NCI-H446 (cell line): Measurements from ENCODE around the gene OAS2.
A peak's percentile ranks its signal among the peaks of the same experiment; 100 is the strongest.
"Not testable (repeated sequence)": the region's sequence is repeated elsewhere in the genome, so short reads cannot be mapped to it uniquely, and the experiment has no call there.

Experiments
- DNase-seq, 2 experiments: peaks; one replicate each; lab custom pipeline; 2025; lab: John Stamatoyannopoulos, UW

The OAS2 gene

DNA sequence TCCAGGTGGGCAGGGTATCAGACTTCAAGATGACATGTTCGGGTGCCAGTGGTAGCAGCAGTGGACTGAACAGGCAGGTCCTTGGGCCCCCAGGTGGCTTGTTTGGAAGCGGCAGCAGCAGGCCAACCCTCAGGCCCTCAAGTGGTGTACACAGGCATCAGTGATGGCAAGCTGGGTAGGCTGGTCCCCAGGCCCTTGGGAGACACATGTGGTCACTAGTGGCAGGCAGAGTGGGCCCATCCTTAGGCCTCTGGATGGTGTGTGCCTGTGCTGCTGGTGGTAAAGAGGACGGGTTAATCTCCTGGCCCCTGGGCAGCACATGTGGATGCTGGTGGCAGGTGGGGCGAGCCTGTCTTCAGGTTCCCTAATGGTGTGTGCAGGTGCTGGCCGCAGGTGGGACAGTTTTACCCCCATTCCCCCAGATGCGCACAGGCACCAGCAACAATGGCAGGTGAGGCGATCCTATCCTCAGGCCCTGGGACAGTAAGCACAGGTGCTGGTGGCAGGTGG is 8.0 kb downstream of the OAS2 start:
- no peak for DNase-seq

DNA sequence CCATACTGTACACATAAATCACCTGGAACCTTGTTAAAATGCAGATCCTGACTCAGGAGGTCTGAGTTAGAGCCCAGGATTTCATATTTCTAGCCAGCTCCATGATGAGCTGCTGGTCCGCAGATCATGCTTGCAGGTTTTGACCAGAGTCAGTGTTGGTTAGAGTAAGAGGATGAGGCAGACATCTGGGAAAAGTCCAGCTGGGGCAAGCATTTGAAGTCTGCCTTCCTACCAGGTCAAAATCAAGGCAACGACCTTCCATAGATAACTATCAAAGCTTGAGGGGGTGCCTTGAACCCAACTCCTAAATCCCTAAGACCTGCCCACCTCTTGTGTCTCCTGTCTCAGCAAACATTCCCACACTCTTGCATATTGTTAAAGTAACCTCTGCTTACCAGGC is 9.2 kb downstream of the OAS2 start:
- DNase-seq = no peak

DNA sequence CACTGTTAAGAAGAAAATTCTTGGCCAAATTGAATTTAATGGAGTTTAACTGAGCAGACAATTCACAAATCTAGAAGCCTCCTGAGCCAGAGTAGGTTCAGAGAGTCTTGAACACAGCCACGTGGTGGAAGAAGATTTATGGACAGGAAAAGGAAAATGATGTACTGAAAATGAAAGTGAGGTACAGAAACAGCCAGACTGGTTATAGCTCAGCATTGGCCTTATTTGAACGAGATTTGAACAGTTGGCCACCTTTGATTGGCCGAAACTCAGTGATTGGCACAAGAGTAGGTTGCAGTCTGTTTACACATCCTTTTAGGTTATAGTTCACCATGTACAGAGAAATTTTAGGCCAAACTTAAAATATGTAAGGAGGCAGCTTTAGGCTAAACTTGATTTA is 9.9 kb downstream of the OAS2 start:
- DNase-seq = no peak

DNA sequence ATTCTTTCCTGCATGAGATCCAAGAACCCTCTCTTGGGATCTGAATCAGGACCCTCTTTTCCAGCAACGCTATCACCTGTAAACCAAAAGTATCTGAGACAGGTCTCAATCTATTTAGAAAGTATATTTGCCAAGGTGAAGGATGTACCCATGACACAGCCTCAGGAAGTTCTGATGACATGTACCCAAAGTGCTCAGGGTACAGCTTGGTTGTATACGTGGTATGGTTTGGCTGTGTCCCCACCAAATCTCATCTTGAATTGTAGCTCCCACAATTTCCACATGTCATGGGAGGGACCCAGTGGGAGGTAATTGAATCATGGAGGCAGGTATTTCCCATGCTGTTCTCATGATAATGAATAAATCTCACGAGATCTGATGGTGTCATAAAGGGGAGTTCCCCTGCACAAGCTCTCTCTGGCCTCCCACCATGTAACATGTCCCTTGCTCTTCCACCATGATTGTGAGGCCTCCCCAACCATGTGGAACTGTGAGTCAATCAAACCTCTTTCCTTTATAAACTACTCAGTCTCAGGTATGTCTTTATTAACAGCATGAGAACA is 10.6 kb downstream of the OAS2 start:
- DNase-seq = not testable (repeated sequence)

DNA sequence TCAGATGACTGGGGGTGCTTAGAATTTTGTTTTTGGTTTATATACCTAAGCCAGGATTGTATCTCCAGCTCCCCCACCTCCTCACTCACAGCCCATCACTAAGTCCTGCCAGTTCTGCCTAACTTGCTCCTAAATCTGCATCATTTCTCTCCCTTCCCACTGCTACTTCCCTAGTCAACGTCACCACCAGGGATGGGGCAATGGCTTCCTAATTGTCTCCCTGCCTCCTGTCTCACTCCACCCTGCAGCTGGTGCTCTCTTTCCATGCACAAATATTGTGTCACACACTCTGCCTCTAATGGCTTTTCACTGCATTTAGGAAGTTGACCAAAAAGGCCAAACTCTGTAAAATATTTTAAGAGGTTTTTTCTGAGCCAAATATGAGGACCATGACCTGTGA is 11.5 kb downstream of the OAS2 start:
- DNase-seq = no peak

DNA sequence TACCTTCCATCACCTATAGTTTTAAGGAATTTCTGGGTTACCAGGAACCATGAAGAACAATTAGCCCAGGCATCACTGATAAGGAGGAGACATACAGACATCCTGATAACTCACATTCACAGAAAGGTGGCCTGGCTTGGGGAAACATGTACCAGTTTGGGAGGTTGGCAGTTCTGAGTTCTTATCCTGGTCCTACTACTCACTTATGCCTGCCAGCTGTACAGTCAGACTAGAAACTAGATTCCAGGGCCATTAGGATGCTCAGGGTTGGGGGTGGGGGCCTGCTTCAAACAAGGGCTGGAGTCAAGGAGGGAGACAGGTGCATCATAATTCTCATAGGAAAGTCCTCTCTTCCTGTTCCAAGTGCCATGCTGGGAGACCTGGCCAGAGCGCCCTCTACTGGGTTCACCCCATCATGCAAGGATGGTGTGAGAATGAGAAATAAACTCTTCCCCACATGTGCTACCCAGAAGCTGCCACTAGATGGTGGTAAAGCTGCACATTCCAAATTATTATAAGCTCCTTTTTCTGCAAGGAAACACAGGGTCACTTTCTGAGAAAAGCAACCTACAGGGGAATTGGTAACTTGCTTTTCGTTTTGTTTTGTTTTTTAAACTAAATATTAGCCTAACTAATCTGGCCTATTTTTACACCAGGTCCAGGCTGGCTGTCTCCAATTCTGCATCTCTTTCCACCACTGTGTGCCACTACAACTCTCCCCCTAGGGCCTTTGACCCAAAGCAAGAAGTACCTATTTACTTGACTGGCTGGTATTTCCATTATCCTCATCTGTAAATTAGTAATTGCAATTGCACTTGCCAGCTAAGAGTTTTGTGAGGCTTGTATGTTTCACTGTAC is 14.5 kb downstream of the OAS2 start:
- DNase-seq = peak in 1 of 2 experiments; percentile 34

DNA sequence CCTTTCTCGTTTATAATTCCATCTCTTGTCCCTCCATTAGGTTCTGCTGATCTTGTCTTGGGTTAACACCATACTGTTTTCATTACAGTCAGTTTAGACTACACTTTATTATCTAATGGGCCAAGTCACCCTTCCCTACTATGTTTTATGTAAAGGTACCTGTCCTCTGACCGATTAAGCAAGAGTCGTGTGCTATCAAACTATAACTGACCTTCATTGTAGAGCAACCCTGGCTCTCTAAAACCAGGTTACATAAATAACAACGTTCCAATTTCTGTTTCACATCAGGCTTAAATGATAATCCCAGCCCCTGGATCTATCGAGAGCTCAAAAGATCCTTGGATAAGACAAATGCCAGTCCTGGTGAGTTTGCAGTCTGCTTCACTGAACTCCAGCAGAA is 16.7 kb downstream of the OAS2 start:
- DNase-seq = no peak

DNA sequence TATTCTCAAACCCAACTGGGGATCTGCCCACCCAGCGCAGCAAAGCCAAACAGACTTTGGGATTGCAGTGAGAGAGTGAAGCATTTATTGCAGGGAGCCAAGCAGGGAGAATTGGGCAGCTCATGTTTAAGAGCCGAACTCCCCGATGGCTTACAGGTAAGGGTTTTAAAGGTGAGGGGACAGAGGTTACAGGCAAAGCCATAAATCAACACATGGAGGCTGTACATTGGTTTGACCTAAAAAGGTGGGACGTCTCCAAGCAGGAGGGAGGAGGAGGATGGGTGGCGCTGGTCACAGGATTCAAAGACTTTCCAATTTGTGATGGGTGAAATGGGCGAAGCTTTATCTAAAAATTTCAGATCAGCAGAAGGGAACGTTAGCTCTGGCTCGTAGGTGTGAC is 18.2 kb downstream of the OAS2 start:
- no peak for DNase-seq

DNA sequence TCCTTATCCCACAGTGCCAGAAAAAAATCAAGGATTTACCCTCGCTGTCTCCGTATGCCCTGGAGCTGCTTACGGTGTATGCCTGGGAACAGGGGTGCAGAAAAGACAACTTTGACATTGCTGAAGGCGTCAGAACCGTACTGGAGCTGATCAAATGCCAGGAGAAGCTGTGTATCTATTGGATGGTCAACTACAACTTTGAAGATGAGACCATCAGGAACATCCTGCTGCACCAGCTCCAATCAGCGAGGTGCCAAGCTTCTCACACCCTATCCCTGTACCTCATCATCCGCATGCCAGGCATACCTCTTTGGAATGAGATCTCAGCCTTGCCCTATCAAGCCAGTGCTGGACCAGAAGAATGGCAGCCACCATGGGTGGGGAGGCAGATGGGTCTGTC is 19.2 kb downstream of the OAS2 start:
- no peak for DNase-seq

DNA sequence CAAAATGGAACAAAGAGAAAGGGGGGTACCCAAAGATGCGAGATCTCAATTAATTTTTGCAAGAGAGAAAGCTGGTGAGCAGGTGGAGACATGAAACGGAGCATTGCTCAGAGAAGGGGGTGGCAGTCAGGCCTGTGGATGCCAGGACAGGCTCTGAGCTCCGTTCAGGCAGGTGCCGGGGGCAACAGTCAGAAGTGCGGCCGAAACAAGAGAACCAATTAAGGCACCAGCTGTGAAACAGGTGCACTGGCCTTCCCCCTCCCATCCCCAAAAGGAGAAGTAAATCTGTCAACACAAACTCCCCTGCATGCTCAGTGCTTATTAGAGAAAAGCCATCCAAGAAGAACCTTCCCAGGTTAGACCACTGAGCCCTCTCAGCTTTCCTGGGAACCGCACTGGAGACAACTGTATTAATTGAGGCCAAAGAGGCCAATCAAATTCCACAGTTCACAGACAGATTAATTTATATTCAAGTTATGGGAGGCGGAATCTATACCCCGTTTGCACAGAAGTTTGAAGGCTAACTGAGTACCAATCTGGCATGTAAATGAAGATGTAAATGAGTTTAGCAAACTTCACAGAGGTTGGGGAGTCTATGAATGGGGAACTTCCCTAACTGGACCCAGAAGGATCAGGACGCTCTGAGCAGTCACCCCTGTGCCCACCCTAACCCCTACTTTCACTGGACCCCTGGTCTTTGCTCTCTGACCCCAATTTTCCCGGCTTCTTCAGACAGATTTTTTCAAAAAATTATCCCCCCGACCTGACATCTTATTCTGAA is 20.9 kb downstream of the OAS2 start:
- no peak for DNase-seq

DNA sequence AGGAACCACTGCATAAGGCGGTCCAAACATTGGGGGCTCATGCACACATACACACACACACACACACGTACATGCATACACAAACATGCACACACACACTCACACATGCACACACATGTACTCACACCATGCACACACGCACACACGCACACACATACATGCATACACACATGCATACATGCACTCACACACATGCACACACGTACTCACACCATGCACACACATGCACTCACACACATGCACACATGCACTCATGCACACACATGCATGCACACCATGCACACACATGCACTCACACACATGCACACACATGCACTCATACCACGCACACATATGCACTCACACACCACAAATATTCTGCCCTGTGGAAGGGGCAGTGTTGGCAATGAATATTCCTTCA is 22.1 kb downstream of the OAS2 start:
- no peak for DNase-seq

DNA sequence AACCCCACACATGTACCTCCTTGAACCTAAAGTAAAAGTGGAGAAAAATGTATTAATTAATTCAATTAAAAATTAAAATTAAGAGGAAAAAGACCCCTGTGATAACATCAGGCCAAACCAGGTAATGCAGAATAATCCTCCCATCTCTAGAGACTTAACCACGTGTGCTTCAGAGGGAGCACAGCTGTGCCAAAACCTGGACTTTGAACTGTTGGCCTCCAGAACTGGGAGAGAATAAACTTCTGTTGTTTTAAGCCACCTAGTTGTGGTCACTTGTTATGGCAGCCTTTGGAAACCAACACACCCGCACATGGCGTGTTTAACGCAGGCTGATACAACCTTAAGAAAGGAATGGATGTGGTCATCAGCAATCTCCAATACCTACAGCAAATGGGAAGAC is 23.8 kb downstream of the OAS2 start:
- DNase-seq = no peak

DNA sequence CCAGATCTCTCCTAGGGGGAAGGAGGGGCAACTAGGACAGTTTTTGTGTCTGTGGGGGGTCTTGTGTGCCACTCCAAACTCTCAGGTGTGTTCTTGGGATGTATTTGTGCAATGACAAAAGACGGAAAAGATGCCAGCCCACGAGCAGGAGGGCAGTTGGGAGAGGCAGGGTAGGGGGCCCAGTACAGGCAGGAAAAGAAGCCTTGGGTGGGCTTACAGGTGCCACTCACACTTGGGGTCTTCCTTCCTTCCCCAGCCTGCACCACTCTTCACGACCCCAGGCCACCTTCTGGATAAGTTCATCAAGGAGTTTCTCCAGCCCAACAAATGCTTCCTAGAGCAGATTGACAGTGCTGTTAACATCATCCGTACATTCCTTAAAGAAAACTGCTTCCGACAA is 24.4 kb downstream of the OAS2 start:
- DNase-seq = no peak

DNA sequence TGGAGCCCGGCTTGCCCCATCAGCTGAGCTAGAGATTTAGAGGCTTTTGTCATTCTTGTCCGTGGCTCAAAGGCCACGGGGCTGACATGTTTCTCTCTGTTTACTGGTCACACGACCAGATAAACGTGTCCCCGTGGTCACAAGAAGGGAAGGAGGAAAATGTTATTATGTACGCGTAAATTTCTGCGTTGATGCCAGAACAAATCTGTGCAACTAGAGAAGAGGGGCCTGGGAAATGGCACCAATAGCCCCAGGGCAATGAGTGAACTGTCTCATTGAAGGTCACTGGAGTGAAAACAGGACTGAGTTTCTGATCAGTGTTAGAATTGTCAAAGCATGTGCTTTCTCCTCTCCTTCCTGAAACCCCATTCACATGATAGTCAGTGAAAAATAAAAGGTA is 25.3 kb downstream of the OAS2 start:
- no peak for DNase-seq

DNA sequence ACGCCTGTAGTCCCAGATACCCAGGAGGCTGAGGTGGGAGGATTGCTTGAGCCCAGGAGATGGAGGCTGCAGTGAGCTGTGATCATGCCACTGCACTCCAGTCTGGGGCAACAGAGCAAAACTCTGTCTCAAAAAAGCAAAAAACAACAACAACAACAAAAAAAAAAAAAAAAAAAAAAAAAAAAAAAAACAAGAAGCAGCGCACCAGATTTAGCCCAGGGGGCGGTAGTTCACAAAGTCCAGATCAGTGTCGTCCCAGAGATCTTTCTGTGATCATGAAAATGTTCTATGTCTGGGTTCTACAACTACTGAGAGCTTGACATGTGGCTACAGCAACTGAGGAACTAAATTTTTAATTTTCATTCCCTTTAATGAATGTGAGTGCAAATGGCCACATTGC is 27.4 kb downstream of the OAS2 start:
- no peak for DNase-seq

DNA sequence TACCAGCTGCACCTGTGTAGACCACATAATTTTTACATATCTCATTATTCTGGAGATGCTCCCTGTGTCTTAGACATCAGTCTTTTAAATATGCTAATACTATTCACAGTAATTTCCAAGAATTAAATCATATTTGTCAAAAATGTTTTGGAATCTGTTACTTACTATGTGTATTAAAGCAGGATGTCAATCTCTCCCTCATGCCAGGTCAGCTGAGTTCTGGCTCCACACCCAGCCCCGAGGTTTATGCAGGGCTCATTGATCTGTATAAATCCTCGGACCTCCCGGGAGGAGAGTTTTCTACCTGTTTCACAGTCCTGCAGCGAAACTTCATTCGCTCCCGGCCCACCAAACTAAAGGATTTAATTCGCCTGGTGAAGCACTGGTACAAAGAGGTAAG is 27.9 kb downstream of the OAS2 start:
- no peak for DNase-seq

DNA sequence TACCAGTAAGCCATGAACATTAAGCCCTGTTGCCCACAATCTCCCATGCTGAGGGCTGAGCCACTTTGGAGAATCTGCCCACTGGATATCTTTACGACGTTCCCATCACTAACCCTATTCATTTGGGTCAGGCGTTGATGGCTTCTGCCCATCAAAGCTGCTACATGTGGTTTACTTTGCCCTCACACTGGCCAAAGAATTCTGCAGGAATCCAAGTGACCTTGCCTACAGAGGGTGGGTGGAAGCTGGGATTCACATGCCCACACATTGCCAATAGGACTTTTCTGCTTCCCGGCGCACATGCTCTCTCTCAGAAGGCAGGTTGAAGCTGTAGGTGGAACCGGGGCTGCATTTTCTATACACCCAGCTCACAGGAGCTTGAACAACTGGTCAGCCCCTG is 28.3 kb downstream of the OAS2 start:
- DNase-seq = no peak

DNA sequence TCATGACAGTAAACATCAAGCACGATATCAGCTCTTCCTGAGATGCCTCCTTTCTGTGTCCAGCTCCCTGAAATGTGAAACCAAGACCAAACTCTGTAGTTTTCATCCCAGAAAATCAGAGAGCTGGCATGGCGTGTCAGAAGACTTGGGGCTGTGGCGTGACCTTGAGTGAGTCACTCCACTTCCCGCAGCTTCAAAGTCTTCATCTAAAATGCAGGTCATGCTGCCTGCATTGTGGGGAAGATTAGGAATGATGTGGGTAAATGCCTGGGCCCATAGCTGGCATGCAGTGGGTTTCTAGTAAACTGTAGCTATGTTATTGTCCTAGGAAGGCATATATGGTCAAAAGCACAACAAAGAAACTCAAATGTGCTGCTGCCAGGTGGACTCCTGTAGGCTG is 28.8 kb downstream of the OAS2 start:
- no peak for DNase-seq

DNA sequence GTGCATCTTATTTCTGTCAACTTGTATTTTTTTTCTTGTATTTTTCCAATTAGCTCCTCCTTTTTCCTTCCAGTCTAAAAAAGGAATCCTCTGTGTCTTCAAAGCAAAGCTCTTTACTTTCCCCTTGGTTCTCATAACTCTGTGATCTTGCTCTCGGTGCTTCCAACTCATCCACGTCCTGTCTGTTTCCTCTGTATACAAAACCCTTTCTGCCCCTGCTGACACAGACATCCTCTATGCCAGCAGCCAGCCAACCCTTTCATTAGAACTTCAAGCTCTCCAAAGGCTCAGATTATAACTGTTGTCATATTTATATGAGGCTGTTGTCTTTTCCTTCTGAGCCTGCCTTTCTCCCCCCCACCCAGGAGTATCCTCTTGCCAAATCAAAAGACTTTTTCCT is 32.4 kb downstream of the OAS2 start:
- DNase-seq = no peak

DNA sequence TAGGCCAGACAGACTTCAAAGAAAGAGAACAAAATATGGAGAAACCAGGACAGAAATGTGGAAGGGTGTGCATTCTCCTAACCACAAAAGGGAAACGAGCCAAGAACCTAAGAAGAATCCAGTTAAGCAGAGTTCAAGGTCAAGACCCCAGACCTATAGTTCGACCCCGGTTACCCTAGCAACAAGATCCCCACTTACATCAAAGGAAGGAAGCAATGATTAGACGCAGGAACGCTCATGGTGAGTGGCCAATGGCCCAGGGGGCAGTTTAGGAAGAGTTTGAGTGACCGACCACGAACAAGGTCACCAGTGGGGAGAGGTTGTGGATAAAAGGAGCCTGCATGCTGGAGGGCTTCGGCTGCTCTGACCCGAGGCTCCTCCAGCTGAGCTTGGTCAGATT is 36.2 kb downstream of the OAS2 start:
- no peak for DNase-seq

DNA sequence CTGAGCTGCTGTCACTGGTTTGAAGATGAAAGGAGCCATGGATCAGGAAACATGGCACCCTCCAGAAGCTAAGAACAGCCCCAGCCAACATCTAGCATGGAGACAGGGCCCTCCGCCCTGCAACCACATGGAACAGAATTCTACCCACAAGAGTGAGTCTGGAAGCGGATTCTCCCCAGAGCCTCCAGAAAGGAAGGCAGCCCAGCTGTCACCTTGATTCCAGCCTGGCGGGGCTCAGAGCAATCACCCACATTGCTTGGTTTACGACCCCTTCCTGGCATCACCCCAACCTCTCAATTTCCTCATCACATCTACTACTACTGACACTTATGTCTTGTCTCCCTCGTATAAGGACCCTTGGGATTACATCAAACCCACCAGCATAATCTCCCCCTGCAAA is 38.5 kb downstream of the OAS2 start:
- no peak for DNase-seq

DNA sequence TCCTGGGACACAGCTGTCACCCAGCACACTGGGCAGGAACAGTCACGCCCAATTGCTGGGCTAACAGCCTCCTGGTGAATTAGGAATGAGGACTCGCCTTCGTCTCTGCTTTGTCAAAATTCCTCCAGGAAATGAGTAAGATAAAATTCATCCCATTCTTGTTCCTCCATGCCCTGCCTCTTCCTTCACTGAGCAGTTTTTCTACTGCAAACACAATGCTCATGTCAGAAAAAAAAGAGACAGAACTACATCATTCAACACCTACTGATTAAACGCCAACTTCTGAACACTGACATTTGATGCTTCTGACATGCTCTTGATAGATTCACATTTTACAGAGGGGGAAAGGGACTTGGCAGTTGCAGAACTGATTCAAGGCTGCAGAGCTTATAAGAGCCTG is 40.7 kb downstream of the OAS2 start:
- peak in 1 of 2 experiments; percentile 4 for DNase-seq

DNA sequence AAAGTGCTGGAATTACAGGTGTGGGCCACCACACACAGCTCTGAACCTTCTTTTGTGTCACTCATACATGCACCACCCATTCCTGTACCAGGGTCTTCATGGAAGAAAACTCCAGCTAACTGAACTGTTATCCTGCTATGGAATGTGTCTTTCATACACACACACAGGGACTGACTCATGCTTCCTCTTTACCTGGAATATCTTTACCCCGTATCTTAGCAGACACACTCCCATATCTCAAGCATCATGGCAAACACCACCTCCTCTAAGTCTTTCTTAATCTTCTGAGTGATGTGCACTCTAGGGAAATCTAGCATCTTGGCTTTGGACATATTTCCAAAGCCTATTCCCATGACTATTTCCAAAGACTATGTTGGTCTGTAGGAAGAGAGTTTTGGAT is 43.2 kb downstream of the OAS2 start:
- DNase-seq = no peak
